Natural killer cell (primary cell): ENCODE results near the gene PDK2. TPM values are rescaled to one million over a fixed set of nuclear protein-coding genes. Genes with fewer than 3 reads are reported as not detected.
A peak's percentile ranks its signal among the peaks of the same experiment; 100 is the strongest.

ENCODE experiments used
- ATAC-seq, 3 donors: fragments of 150-1000 bp in 2 of 3; fragments of 200-7000 bp in 1 of 3; cut with Tn5 transposase; 1 replicate in 1 of 3; 2 replicates in 2 of 3; pipeline ENCODE4 v1.10.0; 2021; ENCODE audit warnings: mild to moderate bottlenecking in 2 of 3, moderate library complexity in 2 of 3
- DNase-seq, 2 donors: peaks; one replicate each; pipeline versions ENCODE4 v3.0.0 to v3.0.0-alpha.2; 2013 to 2021; ENCODE audit warnings: mixed read lengths in 1 of 2
- H3K27ac ChIP-seq: one replicate; pipeline ENCODE4 v1.5.1; 2013; ENCODE audit warnings: mild to moderate bottlenecking, low read length
- H3K27me3 ChIP-seq: one replicate; pipeline ENCODE4 v1.6.1; 2013; ENCODE audit warnings: low read length; ENCODE audit not compliant: control insufficient read depth, insufficient read depth
- H3K36me3 ChIP-seq: one replicate; pipeline ENCODE4 v1.6.1; 2013; ENCODE audit warnings: low read length; ENCODE audit not compliant: control insufficient read depth, insufficient read depth
- H3K4me1 ChIP-seq: one replicate; pipeline ENCODE4 v1.6.1; 2013; ENCODE audit warnings: low read length; ENCODE audit not compliant: control insufficient read depth, insufficient read depth
- H3K4me3 ChIP-seq: one replicate; pipeline ENCODE4 v1.5.1; 2013; ENCODE audit warnings: low read length
- H3K9me3 ChIP-seq: one replicate; pipeline ENCODE4 v1.6.1; 2013; ENCODE audit warnings: low read length; ENCODE audit not compliant: control insufficient read depth, insufficient read depth
- H3K27ac Mint-ChIP-seq, 2 donors: one replicate each; pipeline ENCODE4 v1.8.0; 2022; ENCODE audit warnings: mild to moderate bottlenecking in 2 of 2, mixed read lengths in 2 of 2, moderate library complexity in 1 of 2
- H3K27me3 Mint-ChIP-seq, 2 donors: one replicate each; pipeline ENCODE4 v1.8.0; 2022; ENCODE audit warnings: low read depth in 2 of 2, mixed read lengths in 2 of 2
- H3K36me3 Mint-ChIP-seq: one replicate; pipeline ENCODE4 v1.8.0; 2022; ENCODE audit warnings: mixed read lengths
- H3K4me1 Mint-ChIP-seq, 2 donors: one replicate each; pipeline ENCODE4 v1.8.0; 2022; ENCODE audit warnings: mixed read lengths in 2 of 2
- H3K4me3 Mint-ChIP-seq: one replicate; pipeline ENCODE4 v1.8.0; 2022; ENCODE audit warnings: mild to moderate bottlenecking, moderate library complexity, mixed read lengths
- H3K9me3 Mint-ChIP-seq, 2 donors: one replicate each; pipeline ENCODE4 v1.8.0; 2022; ENCODE audit warnings: mixed read lengths in 2 of 2
- WGBS: methylation state at CpG from one replicate; pipeline ENCODE4 v1.1.7; 2013; ENCODE audit warnings: missing lambda C conversion rate; ENCODE audit not compliant: insufficient coverage; 5-methylcytosine and 5-hydroxymethylcytosine counted together
- intact Hi-C: fragments of 100-400 bp; cut with micrococcal nuclease; formaldehyde crosslinking; loops from one replicate; pipeline ENCODE4 v1.14.2; 2022
- total RNA-seq, 4 donors: library from RNA; stranded (reverse); fragments of 120-200 nt in 1 of 4; gene quantifications; one replicate each; pipeline versions ENCODE4 v1.2.3 to v1.2.4, GENCODE V29; 2013 to 2022
- TF ChIP-seq, protein P1 (sequence below): fragments of 200-600 bp; IDR thresholded peaks from one replicate; pipeline ENCODE4 v1.8.0; 2022; ENCODE audit warnings: antibody characterized with exemption

Gene PDK2
- total RNA-seq, 3 donors from 2014 or later (not counting 1 experiment from before 2014, with no cell fraction given) = 23.2 to 32.9 (median 23.6) TPM

GRCh38 chr17:50053654-50053960, 41.5 kb upstream of the PDK2 start:
- DNase-seq = no peak

GRCh38 chr17:50055055-50055425, 40.1 kb upstream of the PDK2 start:
- Histone ChIP-seq H3K9me3 (no peaks in the 10 kb centered on the region), H3K27me3 (peaks cover 3% of the 10 kb centered on the region), H3K4me3 (peak overlapping the region; percentile 42), H3K4me1 (peaks cover 25% of the 10 kb centered on the region), H3K36me3 (no peaks in the 10 kb centered on the region), H3K27ac (no peak overlapping the region)
- Mint-ChIP-seq H3K4me3 (peak overlapping the region; percentile 89), H3K9me3 (no peaks in the 10 kb centered on the region), H3K27me3 (peaks cover 28 to 32% of the 10 kb centered on the region in 2 donors), H3K27ac (no peak overlapping the region), H3K36me3 (no peaks in the 10 kb centered on the region), H3K4me1 (peaks cover 10 to 25% of the 10 kb centered on the region in 2 donors)
- peak in 1 of 2 donors; percentile 54 for DNase-seq
- ATAC-seq = peak in 1 of 3 donors; percentile 23
- intact Hi-C loops = no loop called here
- TF ChIP-seq, protein P1, sequence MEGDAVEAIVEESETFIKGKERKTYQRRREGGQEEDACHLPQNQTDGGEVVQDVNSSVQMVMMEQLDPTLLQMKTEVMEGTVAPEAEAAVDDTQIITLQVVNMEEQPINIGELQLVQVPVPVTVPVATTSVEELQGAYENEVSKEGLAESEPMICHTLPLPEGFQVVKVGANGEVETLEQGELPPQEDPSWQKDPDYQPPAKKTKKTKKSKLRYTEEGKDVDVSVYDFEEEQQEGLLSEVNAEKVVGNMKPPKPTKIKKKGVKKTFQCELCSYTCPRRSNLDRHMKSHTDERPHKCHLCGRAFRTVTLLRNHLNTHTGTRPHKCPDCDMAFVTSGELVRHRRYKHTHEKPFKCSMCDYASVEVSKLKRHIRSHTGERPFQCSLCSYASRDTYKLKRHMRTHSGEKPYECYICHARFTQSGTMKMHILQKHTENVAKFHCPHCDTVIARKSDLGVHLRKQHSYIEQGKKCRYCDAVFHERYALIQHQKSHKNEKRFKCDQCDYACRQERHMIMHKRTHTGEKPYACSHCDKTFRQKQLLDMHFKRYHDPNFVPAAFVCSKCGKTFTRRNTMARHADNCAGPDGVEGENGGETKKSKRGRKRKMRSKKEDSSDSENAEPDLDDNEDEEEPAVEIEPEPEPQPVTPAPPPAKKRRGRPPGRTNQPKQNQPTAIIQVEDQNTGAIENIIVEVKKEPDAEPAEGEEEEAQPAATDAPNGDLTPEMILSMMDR = no peak
- WGBS = 9% methylated on average over 11 of the region's 14 CpGs

More at GRCh38 chr17:50053654-50053960, 41.5 kb upstream of the PDK2 start:
- H3K27ac Mint-ChIP-seq = no peak overlapping the region
- no peaks in the 10 kb centered on the region for H3K9me3 Mint-ChIP-seq
- ATAC-seq = no peak
- H3K4me1 Mint-ChIP-seq = peaks cover 10 to 25% of the 10 kb centered on the region in 2 donors
- H3K36me3 ChIP-seq = no peaks in the 10 kb centered on the region
- TF ChIP-seq, protein P1 = no peak
- H3K27ac ChIP-seq = no peak overlapping the region
- no peak overlapping the region for H3K4me3 Mint-ChIP-seq
- intact Hi-C loops = no loop called here
- H3K4me1 ChIP-seq = peaks cover 25% of the 10 kb centered on the region
- no peaks in the 10 kb centered on the region for H3K36me3 Mint-ChIP-seq
- H3K27me3 Mint-ChIP-seq = peaks cover 19 to 32% of the 10 kb centered on the region in 2 donors
- WGBS = 84% methylated on average over 3 of the region's 3 CpGs
- H3K4me3 ChIP-seq = no peak overlapping the region
- peaks cover 3% of the 10 kb centered on the region for H3K27me3 ChIP-seq
- H3K9me3 ChIP-seq = no peaks in the 10 kb centered on the region

GRCh38 chr17:50055426-50056216, 39.5 kb upstream of the PDK2 start, which contains the start of gene ITGA3:
Gene ITGA3, plus strand, starts transcription at chr17:50056110. Its CDS starts 330 bp downstream, at chr17:50056440.
- no peaks in the 10 kb centered on the region for H3K9me3 Mint-ChIP-seq
- Histone ChIP-seq H3K27ac (no peak within 1 kb of the TSS), H3K36me3 (no peaks in the 10 kb centered on the region), H3K4me1 (peaks cover 25% of the 10 kb centered on the region), H3K9me3 (no peaks in the 10 kb centered on the region), H3K27me3 (peaks cover 3% of the 10 kb centered on the region), H3K4me3 (peak within 1 kb of the TSS; percentile 42)
- peak within 1 kb of the TSS; percentile 89 for H3K4me3 Mint-ChIP-seq
- ATAC-seq = peak; percentile 36 to 62 (median 48)
- H3K36me3 Mint-ChIP-seq = no peaks in the 10 kb centered on the region
- peaks cover 10 to 25% of the 10 kb centered on the region in 2 donors for H3K4me1 Mint-ChIP-seq
- DNase-seq = peak in 1 of 2 donors; percentile 72
- intact Hi-C loops = no loop called here
- H3K27me3 Mint-ChIP-seq = peaks cover 28 to 32% of the 10 kb centered on the region in 2 donors
- TF ChIP-seq, protein P1 = no peak
- under 1% methylated on average over 63 of the region's 65 CpGs for WGBS
- no peak within 1 kb of the TSS for H3K27ac Mint-ChIP-seq
